K562 (cell line): ENCODE results near the gene NRN1L. TPM values are rescaled to one million over a fixed set of nuclear protein-coding genes. Genes with fewer than 3 reads are reported as not detected.

ENCODE experiments used
- ATAC-seq: fragments of 200-7000 bp; cut with Tn5 transposase; 3 replicates; pipeline ENCODE4 v1.9.1; 2020; ENCODE audit warnings: moderate library complexity
- BruUV-seq: library from RNA; stranded (reverse); fragments of 400-500 nt; replicated peaks from 2 replicates; lab custom pipeline; 2021; lab: Mats Ljungman, UMichigan
- CTCF ChIA-PET: fragments of 300-600 bp; formaldehyde crosslinking; extraction: SDS; loops from one replicate; lab custom pipeline; 2021; ENCODE audit warnings: low intra/inter-chr PET ratio; lab: Yijun Ruan, JAX
- POLR2A ChIA-PET: fragments of 300-600, 350-650 bp; sonication (Branson Sonifier 250); formaldehyde crosslinking; extraction: SDS; loops from one replicate; lab custom pipeline; 2021; ENCODE audit warnings: antibody characterized with exemption, inconsistent platforms; lab: Yijun Ruan, JAX
- DNase-seq, 4 experiments: peaks; one replicate each; pipeline versions ENCODE4 v3.0.0 to v3.0.0-alpha.2; 2011 to 2018; ENCODE audit warnings: low spot score in 3 of 4, mixed read lengths in 3 of 4; ENCODE audit errors: extremely low read depth in 1 of 4
- FAIRE-seq: peaks from 2 replicates; lab custom pipeline; 2011; peaks lifted over from hg19 to GRCh38; lab: Jason Lieb, UNC
- H2AFZ ChIP-seq: 2 replicates; pipeline ENCODE4 v1.6.0; 2011; ENCODE audit warnings: low read depth, low read length, control low read depth, inconsistent platforms
- H3K27ac ChIP-seq: fragments of 200-600 bp; 3 replicates; pipeline ENCODE4 v1.8.0; 2011; ENCODE audit warnings: low read depth, mild to moderate bottlenecking, control low read depth, inconsistent platforms, low read length, moderate library complexity, mixed read lengths; ENCODE audit errors: extremely low read depth
- H3K27me3 ChIP-seq, 2 experiments: fragments of 300-600 bp in 1 of 2; 2 replicates in 1 of 2; 3 replicates in 1 of 2; pipeline versions ENCODE4 v1.6.0 to v1.8.0; 2011; ENCODE audit warnings: inconsistent platforms in 2 of 2, low read length in 2 of 2, mild to moderate bottlenecking in 1 of 2, mixed read lengths in 1 of 2, moderate library complexity in 1 of 2; ENCODE audit not compliant: control insufficient read depth in 2 of 2, insufficient read depth in 2 of 2
- H3K36me3 ChIP-seq: fragments of 300-600 bp; 3 replicates; pipeline ENCODE4 v1.8.0; 2011; ENCODE audit warnings: mild to moderate bottlenecking, low read length, inconsistent platforms; ENCODE audit not compliant: control insufficient read depth, insufficient read depth
- H3K4me1 ChIP-seq, 2 experiments: fragments of 200-600 bp in 1 of 2; replicated peaks in 1 of 2; 2 replicates in 1 of 2; 3 replicates in 1 of 2; pipeline versions ENCODE4 v1.5.1 to v1.8.0; 2011; ENCODE audit warnings: inconsistent platforms in 2 of 2, low read length in 2 of 2, mild to moderate bottlenecking in 1 of 2, mixed read lengths in 1 of 2, moderate library complexity in 1 of 2; ENCODE audit not compliant: control insufficient read depth in 2 of 2, insufficient read depth in 2 of 2
- H3K4me2 ChIP-seq: 2 replicates; pipeline ENCODE4 v1.6.1; 2011; ENCODE audit warnings: low read length, control low read depth, inconsistent platforms, mixed read lengths; ENCODE audit not compliant: insufficient read depth
- H3K4me3 ChIP-seq: fragments of 200-600 bp; sonication (generic), shearing (Covaris generic); 2 replicates; pipeline ENCODE4 v1.5.1; 2016; ENCODE audit warnings: control low read depth, inconsistent platforms
- H3K79me2 ChIP-seq: fragments of 200-600 bp; 3 replicates; pipeline ENCODE4 v1.8.0; 2011; ENCODE audit warnings: low read length, inconsistent platforms; ENCODE audit not compliant: control insufficient read depth, insufficient read depth
- H3K9ac ChIP-seq, 2 experiments: 2 replicates each; pipeline versions ENCODE4 v1.6.0 to v1.6.1; 2011; ENCODE audit warnings: low read depth in 2 of 2, low read length in 2 of 2, control low read depth in 1 of 2, inconsistent platforms in 1 of 2, mild to moderate bottlenecking in 1 of 2, mixed read lengths in 1 of 2; ENCODE audit not compliant: insufficient read depth in 1 of 2
- H3K9me1 ChIP-seq: one replicate; pipeline ENCODE4 v1.6.0; 2011; ENCODE audit warnings: inconsistent platforms, mild to moderate bottlenecking, low read length, moderate library complexity; ENCODE audit not compliant: control insufficient read depth, insufficient read depth
- H3K9me3 ChIP-seq: replicated peaks from 2 replicates; pipeline ENCODE4 v1.5.1; 2011; ENCODE audit warnings: low read depth, low read length, inconsistent platforms; ENCODE audit not compliant: control insufficient read depth, insufficient read depth
- H4K20me1 ChIP-seq: replicated peaks from 2 replicates; pipeline ENCODE4 v1.6.1; 2011; ENCODE audit warnings: low read length, inconsistent platforms, mixed read lengths; ENCODE audit not compliant: control insufficient read depth, insufficient read depth
- ARID4B ChIP-seq: sonication (generic); formaldehyde crosslinking; IDR thresholded peaks from 2 replicates; pipeline ENCODE4 v1.8.0; 2022; ENCODE audit warnings: mild to moderate bottlenecking, missing genetic modification reagents
- DEAF1 ChIP-seq: fragments of 450-650 bp; formaldehyde crosslinking; IDR thresholded peaks from 2 replicates; pipeline ENCODE4 v1.4.0; 2020; ENCODE audit warnings: mild to moderate bottlenecking, moderate library complexity
- ETV6 ChIP-seq, 3 experiments: fragments of 150-350 bp in 1 of 3; sonication (generic) in 1 of 3; formaldehyde crosslinking in 1 of 3; IDR thresholded peaks; 2 replicates each; pipeline versions ENCODE4 v1.6.1 to v1.8.0; 2014 to 2022; ENCODE audit warnings: borderline replicate concordance in 2 of 3, low read depth in 2 of 3, antibody characterized with exemption in 1 of 3, low read length in 1 of 3, mild to moderate bottlenecking in 1 of 3, missing genetic modification reagents in 1 of 3
- MBD2 ChIP-seq: sonication (generic); IDR thresholded peaks from 2 replicates; pipeline ENCODE4 v1.6.1; 2016; ENCODE audit warnings: low read depth, borderline replicate concordance
- WGBS: fragments of 100-300 bp; shearing (Covaris generic); methylation state at CpG from one replicate; pipeline ENCODE4 v1.1.6; 2016; ENCODE audit warnings: low coverage, mixed read lengths; ENCODE audit not compliant: insufficient coverage; ENCODE audit errors: missing lambda C conversion rate; 5-methylcytosine and 5-hydroxymethylcytosine counted together
- in situ Hi-C: fragments of 300-500 bp; cut with MboI; formaldehyde crosslinking; loops from 4 replicates; pipeline ENCODE4 v1.15.0; 2018; ENCODE audit warnings: inconsistent platforms, mixed read lengths
- intact Hi-C: fragments of 100-400 bp; cut with micrococcal nuclease; formaldehyde crosslinking; loops from 2 replicates; pipeline ENCODE4 v1.14.2; 2022
- polyA plus RNA-seq, 8 experiments: library from polyadenylated mRNA; depleted of rRNA in 4 of 8; stranded (reverse) in 5 of 8; unstranded in 3 of 8; fragments of >200 nt; fragmentation: Nextera tagmentation in 2 of 8; fragmentation: Illumina TruSeq in 1 of 8; extraction: Ambion mirVana in 2 of 8; extraction: Trizol in 1 of 8; gene quantifications; 2 replicates each; pipeline versions ENCODE4 v1.2.1 to v1.2.3, GENCODE V29; 2011 to 2014; ENCODE audit warnings: inconsistent platforms in 1 of 8, missing spikeins in 1 of 8
- total RNA-seq, 7 experiments: library from RNA; depleted of rRNA in 6 of 7; stranded (reverse); fragments of >200 nt in 6 of 7; fragmentation: Illumina TruSeq in 2 of 7; extraction: Trizol in 2 of 7; gene quantifications; 2 replicates each; pipeline versions ENCODE4 v1.2.1 to v1.2.3, GENCODE V29; 2011 to 2021; ENCODE audit warnings: low replicate concordance in 1 of 7

Gene NRN1L
- total and polyA plus RNA-seq, 9 of the 15 experiments (the other 6 are each of a cell fraction or from before 2014, with no cell fraction given), result 0.22 to 0.86 (median 0.61) TPM; not detected in 5

GRCh38 chr16:67855789-67856188 lies 28.9 kb upstream of the NRN1L start (continued):
- TF ChIP-seq DEAF1 (no peak), MBD2 (no peak)

- Histone ChIP-seq H4K20me1 (peaks cover 43% of the 10 kb centered on the region), H3K4me2 (peak overlapping the region; percentile 20), H3K36me3 (peaks cover 59% of the 10 kb centered on the region), H3K9me1 (peaks cover 6% of the 10 kb centered on the region), H3K4me1 (peaks cover 19 to 31% of the 10 kb centered on the region in 2 experiments), H3K9ac (peak overlapping the region; percentile 28 to 57; a peak in 3 of 4 replicates), H3K79me2 (peaks cover 91% of the 10 kb centered on the region), H3K27ac (peak overlapping the region; percentile 51; the same call in 2 of the 3 replicates), H2AFZ (no peak overlapping the region), H3K9me3 (no peaks in the 10 kb centered on the region), H3K27me3 (no peaks in the 10 kb centered on the region), H3K4me3 (no peak overlapping the region)
- no peak for FAIRE-seq
- peak; percentile 17; the same call in 2 of the 3 replicates for ATAC-seq
- BruUV-seq, result no TSS peak
- WGBS, result 84% methylated on average over 5 of the region's 5 CpGs
- POLR2A ChIA-PET, result interaction anchor here (0.7 to 2.1 kb wide), 5 partner anchors 10 to 15 kb away, joined by 4 to 10 read pairs (median 6); partner anchors contain the start of genes CENPT and NUTF2
- CTCF ChIA-PET, result no interaction called here
- TF ChIP-seq ETV6 (IDR thresholded peaks at IDR 0.05; ENCODE audit: borderline replicate concordance in 1 of 2, low read depth in 2 of 2, low read length in 1 of 2) (no peak), ETV6 (CRISPR knock-in tag; IDR thresholded peaks at IDR 0.05; ENCODE audit: borderline replicate concordance) (no peak), ARID4B (CRISPR knock-in tag) (no peak)
- intact Hi-C loops (no loop called here), in situ Hi-C loops (no loop called here)
- DNase-seq, result no peak
Observed at GRCh38 chr16:67856927-67857546, 27.6 kb upstream of the NRN1L start.
